NCI-H1694 (cell line): ENCODE measurements around the gene MAN1A2.

ENCODE experiments used
- DNase-seq: peaks from one replicate; lab custom pipeline; 2025; lab: John Stamatoyannopoulos, UW

The MAN1A2 gene

GRCh38 chr1:117359561-117360289, 7.5 kb upstream of the MAN1A2 start:
- DNase-seq, result no peak

GRCh38 chr1:117362986-117363385, 4.3 kb upstream of the MAN1A2 start:
- no peak for DNase-seq

GRCh38 chr1:117363571-117364048, 3.6 kb upstream of the MAN1A2 start:
- no peak for DNase-seq

- no peak for DNase-seq
These were observed 3.0 kb upstream of the MAN1A2 start for GRCh38 chr1:117364240-117364639.

GRCh38 chr1:117365350-117366176, 1.7 kb upstream of the MAN1A2 start:
- DNase-seq, result no peak

GRCh38 chr1:117366177-117367045, 838 bp upstream of the MAN1A2 start:
- DNase-seq, result no peak

- no peak for DNase-seq
These were observed 1.2 kb downstream of the MAN1A2 start for GRCh38 chr1:117368116-117369108.

GRCh38 chr1:117370071-117370470, 2.8 kb downstream of the MAN1A2 start:
- DNase-seq, result no peak

- DNase-seq, result no peak
These were observed 3.3 kb downstream of the MAN1A2 start for GRCh38 chr1:117370509-117370908.

GRCh38 chr1:117371441-117372151, 4.3 kb downstream of the MAN1A2 start:
- no peak for DNase-seq

GRCh38 chr1:117372863-117373412, 5.7 kb downstream of the MAN1A2 start:
- no peak for DNase-seq

GRCh38 chr1:117373932-117374331, 6.7 kb downstream of the MAN1A2 start:
- DNase-seq, result no peak

GRCh38 chr1:117375327-117375726, 8.1 kb downstream of the MAN1A2 start:
- no peak for DNase-seq

- DNase-seq, result no peak
These were observed 19.9 kb downstream of the MAN1A2 start for GRCh38 chr1:117387060-117387633.

GRCh38 chr1:117388328-117388727, 21.1 kb downstream of the MAN1A2 start:
- DNase-seq, result no peak

- DNase-seq, result no peak
These were observed 22.0 kb downstream of the MAN1A2 start for GRCh38 chr1:117389284-117389683.

- no peak for DNase-seq
These were observed 22.5 kb downstream of the MAN1A2 start for GRCh38 chr1:117389779-117390178.

- no peak for DNase-seq
These were observed 25.5 kb downstream of the MAN1A2 start for GRCh38 chr1:117392771-117393170.

GRCh38 chr1:117396074-117396473, 28.8 kb downstream of the MAN1A2 start:
- DNase-seq, result no peak

- DNase-seq, result no peak
These were observed 29.4 kb downstream of the MAN1A2 start for GRCh38 chr1:117396636-117397035.
